ENCODE measurements around the gene COLEC11. TPM values are rescaled to one million over a fixed set of nuclear protein-coding genes. Genes with fewer than 3 reads are reported as not detected.

The COLEC11 gene
- total and polyA plus RNA-seq, 2 of the 13 experiments (the other 11 are each of a cell fraction or from before 2014, with no cell fraction given): 1.5 to 3.0 TPM

DNA sequence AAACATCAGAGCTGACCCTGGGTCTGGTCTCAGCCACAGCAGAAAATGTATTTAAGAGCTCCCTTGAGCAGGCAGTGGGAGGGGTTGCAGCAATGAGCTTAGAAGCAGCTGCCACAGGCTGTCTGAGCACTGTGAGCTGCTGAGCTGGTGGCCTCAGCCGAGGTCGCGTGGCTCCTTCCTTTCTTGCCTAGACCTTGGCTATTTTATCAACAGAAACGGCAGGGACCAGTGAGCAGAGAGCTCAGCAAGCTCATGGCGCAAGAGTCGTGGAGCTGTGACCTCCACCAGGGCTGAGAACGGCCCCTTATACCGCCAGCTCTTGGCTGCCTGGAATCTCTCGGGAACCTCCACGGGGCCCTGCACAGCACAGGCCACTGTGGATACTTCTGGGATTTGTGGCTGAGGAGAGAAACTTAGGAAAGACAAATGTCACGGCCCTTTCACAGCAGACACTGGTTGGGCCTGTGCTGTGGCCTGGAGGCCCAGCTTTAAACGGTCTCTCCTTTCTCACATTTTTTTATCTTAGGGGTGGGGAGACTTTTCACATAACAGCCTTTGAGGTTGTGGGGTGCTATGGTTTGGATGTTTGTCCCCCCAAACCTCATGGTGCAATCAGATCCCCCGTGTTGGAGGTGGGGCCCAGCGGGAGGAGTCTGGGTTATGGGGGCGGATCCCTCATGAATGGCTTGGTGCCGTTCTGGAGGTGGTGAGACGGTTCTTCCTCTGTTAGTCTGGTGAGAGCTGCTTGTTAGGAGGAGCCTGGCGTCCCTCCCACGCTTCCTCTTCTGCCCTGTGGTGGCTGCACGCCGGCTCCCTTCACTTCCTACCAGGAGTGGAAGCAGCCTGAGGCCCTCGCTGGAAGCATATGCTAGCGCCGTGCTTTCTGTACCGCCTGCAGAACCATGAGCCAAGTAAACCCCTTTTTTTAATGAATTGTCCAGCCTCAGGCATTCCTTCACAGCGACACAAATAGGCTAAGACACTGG lies 64.8 kb downstream of the COLEC11 start (continued):
- TF ChIP-seq TCF12 (IDR thresholded peaks at IDR 0.05) (no peak), TCF12 (CRISPR knock-in tag; IDR thresholded peaks at IDR 0.05) (no peak), BHLHE40 (IDR thresholded peaks at IDR 0.05; ENCODE audit: low read length) (no peak), CENPX (CRISPR knock-in tag; IDR thresholded peaks at IDR 0.05) (no peak), EED (CRISPR knock-in tag; IDR thresholded peaks at IDR 0.05) (0 out of 2 replicates have a peak, but pooled peaks have one; percentile 71), RARA (CRISPR knock-in tag; IDR thresholded peaks at IDR 0.05) (no peak), TFAP4 (IDR thresholded peaks at IDR 0.05; ENCODE audit: borderline replicate concordance, low read depth) (no peak), PAXIP1 (CRISPR knock-in tag; conservative IDR thresholded peaks at IDR 0.05) (no peak), CHD2 (IDR thresholded peaks at IDR 0.05; ENCODE audit: low read depth, low read length) (no peak), ZNF263 (CRISPR knock-in tag; IDR thresholded peaks at IDR 0.05) (0 out of 2 replicates have a peak, but pooled peaks have one; percentile 19), KAT2B (IDR thresholded peaks at IDR 0.05; ENCODE audit: borderline replicate concordance, low read depth, low read length) (no peak), CENPBD1 (CRISPR knock-in tag; IDR thresholded peaks at IDR 0.05; ENCODE audit: borderline replicate concordance, low read depth) (no peak), ZBED4 (CRISPR knock-in tag; IDR thresholded peaks at IDR 0.05; ENCODE audit: borderline replicate concordance) (no peak), REPIN1 (CRISPR knock-in tag; IDR thresholded peaks at IDR 0.05; ENCODE audit: borderline replicate concordance, low read depth) (peak; percentile 41; the same call in 1 of the 2 replicates), PRPF4 (IDR thresholded peaks at IDR 0.05; ENCODE audit: low read depth, low read length, poor library complexity, severe bottlenecking) (no peak), SMAD1 (CRISPR knock-in tag; IDR thresholded peaks at IDR 0.05; ENCODE audit: borderline replicate concordance, low read depth) (no peak)
- TF ChIP-seq, protein P1, sequence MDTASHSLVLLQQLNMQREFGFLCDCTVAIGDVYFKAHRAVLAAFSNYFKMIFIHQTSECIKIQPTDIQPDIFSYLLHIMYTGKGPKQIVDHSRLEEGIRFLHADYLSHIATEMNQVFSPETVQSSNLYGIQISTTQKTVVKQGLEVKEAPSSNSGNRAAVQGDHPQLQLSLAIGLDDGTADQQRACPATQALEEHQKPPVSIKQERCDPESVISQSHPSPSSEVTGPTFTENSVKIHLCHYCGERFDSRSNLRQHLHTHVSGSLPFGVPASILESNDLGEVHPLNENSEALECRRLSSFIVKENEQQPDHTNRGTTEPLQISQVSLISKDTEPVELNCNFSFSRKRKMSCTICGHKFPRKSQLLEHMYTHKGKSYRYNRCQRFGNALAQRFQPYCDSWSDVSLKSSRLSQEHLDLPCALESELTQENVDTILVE (CRISPR knock-in tag; IDR thresholded peaks at IDR 0.05): no peak
